Panc1 (cell line): Measurements from ENCODE around the gene COQ5.

ENCODE experiments used
- CTCF ChIP-seq: fragments of 450-650 bp; IDR thresholded peaks from 2 replicates; pipeline ENCODE4 v1.5.1; 2017; ENCODE audit warnings: mild to moderate bottlenecking
- POLR2AphosphoS5 ChIP-seq: IDR thresholded peaks from 2 replicates; pipeline ENCODE4 v1.6.1; 2012; ENCODE audit warnings: mild to moderate bottlenecking, low read depth, low read length, moderate library complexity
- REST ChIP-seq, 2 experiments: IDR thresholded peaks; 2 replicates each; pipeline ENCODE4 v1.6.1; 2011 to 2012; ENCODE audit warnings: low read depth in 2 of 2, control low read depth in 1 of 2, low read length in 1 of 2, mild to moderate bottlenecking in 1 of 2, moderate library complexity in 1 of 2; ENCODE audit not compliant: insufficient read depth in 1 of 2

- TF ChIP-seq REST (IDR thresholded peaks at IDR 0.05; ENCODE audit: insufficient read depth in 1 of 2, low read depth in 2 of 2, low read length in 1 of 2) = no peak
- no peak for TF ChIP-seq CTCF
- TF ChIP-seq POLR2AphosphoS5 = no peak
Observed at GRCh38 chr12:120480211-120480610, 48.7 kb downstream of the COQ5 start.
